Stimulated activated CD8-positive, alpha-beta memory T cell treated with anti-CD3 and anti-CD28 coated beads, Interleukin-2, amount 100 ng/mL, for 48 hours (primary cell): ENCODE measurements around the gene SUGT1.
"Not testable (repeated sequence)": the region's sequence is repeated elsewhere in the genome, so short reads cannot be mapped to it uniquely, and the experiment has no call there.

ENCODE experiments used
- DNase-seq, 2 donors: peaks; one replicate each; pipeline ENCODE4 v3.0.0-alpha.2; 2020; ENCODE audit warnings: low read depth in 2 of 2

SUGT1 gene

DNA sequence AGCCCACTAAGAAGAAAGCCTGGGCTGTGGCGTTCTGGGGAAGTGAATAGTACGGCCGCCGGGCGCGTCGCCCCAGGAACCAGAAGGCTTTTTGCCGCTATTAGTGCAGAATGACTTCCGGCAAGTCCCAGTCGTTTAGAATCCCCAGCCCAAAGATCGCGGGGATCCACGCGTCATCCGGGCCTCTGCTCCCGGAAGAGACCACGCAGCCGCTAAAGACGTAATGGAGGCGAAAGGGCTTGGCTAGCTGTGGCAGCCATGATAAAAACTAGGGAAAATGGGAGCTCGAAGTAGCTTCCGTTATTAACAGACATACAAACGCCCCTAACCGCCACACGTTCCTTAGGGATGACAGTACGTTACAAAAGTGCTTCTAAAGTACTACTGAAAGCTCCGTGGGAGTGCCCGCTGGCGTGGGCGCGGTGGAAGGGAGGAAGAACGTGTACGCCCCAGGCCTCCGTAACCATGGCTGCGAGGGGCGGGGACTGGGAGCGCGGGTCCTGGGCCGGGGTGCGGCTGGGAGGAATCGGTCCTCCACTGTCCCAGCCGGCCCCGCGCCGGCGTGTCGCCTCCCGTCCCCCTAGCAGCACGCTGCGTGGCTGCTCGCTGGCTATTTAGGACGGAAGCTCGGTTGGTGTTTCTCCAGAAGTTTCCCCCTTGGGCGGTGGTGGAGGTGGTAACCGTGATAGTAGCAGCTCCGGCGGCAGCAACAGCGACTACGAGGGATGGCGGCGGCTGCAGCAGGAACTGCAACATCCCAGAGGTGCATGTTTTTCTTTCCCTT lies at the start of gene SUGT1:
TSS of gene SUGT1 (plus strand) at position 641 of the 784 bp plus-strand sequence. CDS start at position 726, 85 bp downstream.
- DNase-seq: peak; percentile 91 to 94

DNA sequence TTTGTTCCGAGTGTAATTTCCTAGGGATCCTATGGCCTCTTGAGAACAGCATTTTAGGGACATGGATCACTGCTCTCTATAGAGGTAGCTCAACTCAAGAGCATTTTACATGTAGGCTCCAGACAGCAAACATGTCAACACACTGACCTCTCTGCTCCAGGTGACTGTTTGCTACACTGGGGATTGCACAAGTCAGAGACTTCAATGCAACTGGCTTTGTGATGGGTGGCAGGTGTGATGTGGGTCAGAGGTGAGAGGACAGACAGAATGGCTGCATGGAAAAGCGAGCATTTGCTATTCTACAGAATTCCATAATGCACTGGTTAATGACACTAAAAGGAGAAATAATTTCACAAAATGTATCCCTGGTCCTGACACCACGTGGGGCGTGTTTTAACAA lies 49.3 kb upstream of the SUGT1 start:
- not testable (repeated sequence) for DNase-seq

DNA sequence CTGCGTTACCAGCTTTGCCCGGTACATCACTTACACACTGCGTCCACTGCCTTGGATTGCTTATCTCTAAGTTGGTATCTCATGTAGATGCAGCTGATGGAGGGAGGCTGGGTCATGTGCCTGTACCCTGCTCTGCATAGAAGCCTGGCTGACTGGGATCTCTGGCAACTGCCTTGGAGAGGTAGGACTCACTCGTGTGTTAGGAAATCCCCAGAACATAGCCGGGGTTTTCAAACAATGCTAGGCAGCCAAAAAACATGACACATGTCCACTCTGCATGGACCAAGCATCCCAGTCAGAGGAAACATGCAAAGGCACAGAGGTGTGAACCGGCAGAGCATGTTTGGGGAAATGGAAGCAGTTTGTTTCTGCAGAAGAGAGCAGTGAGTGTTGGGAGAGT lies 46.5 kb upstream of the SUGT1 start:
- DNase-seq: not testable (repeated sequence)

DNA sequence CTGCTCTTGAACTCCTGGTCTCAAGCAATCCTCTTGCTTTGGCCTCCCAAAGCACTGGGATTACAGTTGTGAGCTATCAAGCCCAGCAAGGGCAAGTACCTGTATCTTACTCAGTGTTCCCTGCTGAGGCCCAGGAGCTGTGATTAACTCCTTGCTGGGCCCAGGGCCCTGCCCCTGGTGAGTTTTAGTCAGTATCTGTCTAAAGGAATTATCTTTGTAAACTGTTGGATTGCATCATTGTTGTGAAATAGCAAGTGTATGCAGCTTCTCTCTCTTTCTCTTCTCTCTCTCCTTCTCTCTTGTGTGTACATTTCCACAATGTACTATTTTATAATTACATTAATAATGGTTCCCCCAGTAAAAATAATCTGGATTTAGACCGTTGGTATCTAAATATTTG lies 45.8 kb upstream of the SUGT1 start:
- not testable (repeated sequence) for DNase-seq

DNA sequence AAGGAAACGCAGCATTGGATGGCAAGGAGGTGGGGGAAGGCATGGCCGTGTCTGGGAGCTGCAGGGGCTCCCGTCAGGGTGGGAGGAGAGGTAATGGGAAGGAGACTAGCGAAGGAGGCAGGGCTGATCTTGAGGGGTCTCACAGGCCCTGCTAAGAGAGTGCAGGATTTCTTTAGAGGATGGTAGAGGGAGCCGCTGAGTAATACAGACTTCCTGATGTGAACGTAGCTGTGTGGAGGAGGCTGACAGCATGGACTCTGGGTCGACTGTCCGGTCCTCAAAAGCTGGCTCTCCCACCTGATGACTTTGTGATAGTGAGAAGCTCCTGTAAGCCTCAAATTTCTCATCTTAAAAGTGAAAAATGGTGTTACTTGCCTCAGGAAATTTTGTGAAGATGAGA lies 44.5 kb upstream of the SUGT1 start:
- DNase-seq: not testable (repeated sequence)

DNA sequence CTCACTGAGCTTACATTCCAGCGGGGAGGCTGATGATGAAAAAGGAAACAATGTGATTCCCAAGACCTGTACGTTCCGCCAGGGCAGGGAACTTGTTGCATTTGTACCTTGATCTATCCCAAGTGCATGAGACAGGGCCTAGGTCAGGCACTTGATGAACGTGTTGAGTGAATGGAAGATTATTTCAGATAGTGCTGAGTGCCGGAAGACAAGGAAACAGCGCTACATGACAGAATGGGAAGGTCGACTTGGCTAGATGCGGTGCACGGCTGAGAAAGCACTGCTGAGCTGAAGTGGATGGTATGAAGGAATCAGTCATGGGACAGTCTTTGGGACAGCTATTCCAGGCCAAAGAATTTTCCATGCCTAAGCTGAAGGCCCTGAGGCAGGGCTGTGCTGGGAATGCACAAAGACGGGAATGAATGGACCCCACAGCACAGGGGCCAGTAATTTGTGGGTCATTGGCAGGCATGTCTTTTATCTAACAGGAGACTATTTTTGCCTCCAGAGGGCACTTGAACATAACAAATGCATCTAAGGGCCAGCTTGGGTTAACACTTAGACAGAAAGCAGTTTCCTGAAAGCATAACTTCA lies 43.5 kb upstream of the SUGT1 start:
- not testable (repeated sequence) for DNase-seq

DNA sequence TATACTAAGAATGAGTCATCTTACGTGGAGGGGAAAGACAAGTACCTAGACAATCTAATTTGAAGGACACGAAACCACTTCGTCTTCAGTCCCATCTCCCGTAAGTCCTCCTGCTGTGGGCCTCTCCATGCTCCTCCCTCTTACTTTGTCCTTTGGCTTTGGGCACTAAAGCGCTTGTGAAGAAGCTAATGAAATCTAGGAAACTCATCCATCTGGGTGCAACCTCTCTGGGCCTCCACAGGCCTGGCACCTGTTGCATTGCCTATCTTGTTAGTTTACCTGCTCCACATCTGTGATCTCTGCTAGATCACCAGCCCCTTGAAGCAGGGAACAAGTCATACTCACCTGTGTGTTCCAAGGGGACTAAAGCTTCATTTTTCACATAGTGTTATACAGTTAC lies 42.5 kb upstream of the SUGT1 start:
- not testable (repeated sequence) for DNase-seq

DNA sequence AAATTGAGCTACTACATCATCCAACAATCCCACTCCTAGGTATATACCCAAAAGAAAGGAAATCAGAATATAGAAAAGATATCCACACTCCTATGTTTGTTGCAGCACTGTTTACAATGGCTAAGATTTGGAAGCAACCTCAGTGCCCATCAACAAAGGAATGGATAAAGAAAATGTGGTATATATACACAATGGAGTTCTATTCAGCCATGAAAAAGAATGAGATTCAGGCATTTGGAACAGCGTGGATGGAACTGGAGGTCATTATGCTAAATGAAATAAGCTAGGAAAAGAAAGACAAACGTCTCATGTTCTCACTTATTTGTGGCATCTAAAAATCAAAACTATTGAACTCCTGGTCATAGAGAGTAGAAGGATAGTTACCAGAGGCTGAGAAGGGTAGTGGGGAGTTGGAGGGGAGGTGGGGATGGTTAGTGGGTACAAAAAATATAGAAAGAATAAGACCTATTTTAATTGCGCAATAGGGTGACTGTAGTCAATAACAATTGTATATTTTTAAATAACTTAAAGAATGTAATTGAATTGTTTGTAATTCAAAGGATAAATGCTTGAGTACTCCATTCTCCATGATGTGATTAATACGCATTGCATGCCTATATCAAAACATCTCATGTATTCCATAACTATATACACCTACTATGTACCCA lies 37.4 kb upstream of the SUGT1 start:
- no peak for DNase-seq

DNA sequence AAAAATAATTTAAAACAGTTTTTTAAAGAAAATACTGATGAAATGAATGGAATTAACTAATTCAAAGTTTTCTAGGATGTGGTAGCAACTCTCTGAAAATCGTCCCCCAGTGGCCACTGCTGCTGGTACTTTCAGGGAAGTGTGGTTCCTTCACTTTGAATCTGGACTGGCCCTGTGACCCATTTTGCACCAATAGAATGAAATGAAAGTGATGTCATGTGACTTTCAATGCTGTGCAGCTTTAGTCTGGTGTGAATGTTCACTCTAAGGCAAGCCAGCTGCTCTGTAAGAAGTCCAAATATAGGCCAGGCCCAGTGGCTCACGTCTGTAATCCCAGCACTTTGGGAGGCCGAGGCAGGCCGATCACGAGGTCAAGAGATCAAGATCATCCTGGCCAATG lies 36.8 kb upstream of the SUGT1 start:
- no peak for DNase-seq

DNA sequence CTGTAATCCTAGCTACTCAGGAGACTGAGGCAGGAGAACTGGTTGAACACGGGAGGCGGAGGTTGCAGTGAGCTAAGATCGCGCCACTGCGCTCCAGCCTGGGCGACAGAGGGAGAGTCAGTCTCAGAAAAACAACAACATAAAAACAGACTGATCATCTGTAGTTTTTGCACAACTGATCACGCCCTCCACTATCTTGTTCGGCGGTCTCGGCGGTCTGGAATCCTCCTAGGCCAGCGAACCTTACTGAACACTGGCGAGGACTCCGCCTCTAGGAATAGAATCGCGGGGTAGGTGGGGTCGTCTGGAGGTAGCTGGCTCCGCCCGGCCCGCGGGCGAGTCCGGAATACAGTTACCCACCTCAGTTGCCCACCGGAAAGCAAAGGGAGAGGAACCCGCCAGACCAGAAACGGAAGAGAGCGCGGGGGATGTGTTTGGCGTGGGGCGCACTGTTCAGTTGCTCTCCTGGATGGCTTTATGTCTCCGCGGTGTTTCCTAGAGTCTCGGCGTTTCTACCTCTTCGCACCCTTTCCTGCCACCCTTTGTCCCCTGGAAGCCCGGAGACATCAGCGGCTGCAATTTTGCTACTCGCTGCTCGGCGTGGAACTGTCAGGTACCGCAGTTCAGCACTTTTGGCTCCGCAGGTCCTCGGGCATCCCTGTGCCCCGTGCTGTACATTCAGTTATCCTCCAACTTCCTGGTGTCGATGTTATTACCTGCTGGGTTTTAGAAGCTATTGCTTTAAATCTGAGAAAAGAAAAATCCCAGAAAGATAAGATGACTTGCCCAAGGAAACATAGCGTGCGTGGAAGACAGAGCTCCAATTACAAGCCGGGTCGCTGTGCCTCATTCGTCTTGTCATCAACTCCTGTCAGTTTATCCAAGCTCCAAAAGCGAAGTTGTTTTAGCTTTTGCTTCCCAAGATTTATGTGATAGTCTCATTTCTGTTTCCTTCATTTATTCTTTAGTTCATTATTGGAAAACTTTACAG lies 35.3 kb upstream of the SUGT1 start:
- peak; percentile 74 to 79 for DNase-seq

DNA sequence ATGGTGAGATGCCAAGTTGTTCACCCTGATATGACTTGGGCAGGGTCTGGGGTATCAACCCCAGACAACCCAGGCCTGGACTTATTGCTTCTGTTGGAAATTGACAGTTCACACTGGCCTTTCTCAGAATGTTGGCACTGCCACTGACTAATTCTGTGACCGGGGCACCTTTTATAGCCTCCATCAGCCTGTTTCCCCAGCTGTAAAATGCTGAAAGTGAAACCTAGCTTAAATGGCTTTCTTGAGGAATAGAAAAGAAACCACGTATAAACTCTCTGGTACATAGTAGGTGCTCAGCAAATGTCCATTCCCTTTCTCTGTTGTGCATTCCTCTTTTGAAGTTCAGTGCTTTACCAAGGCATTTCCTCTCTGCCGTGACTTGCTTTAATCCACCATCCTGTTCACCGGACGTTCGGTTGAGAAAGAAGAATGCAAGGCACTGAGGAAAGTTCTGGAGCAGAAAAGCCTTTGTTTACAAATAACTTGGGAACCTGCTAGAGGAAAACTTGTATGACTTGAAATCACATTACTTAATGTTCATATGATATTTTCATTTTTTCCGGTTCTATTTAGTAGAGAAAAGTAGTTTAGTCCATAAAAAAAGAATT lies 21.4 kb upstream of the SUGT1 start:
- DNase-seq: not testable (repeated sequence)

DNA sequence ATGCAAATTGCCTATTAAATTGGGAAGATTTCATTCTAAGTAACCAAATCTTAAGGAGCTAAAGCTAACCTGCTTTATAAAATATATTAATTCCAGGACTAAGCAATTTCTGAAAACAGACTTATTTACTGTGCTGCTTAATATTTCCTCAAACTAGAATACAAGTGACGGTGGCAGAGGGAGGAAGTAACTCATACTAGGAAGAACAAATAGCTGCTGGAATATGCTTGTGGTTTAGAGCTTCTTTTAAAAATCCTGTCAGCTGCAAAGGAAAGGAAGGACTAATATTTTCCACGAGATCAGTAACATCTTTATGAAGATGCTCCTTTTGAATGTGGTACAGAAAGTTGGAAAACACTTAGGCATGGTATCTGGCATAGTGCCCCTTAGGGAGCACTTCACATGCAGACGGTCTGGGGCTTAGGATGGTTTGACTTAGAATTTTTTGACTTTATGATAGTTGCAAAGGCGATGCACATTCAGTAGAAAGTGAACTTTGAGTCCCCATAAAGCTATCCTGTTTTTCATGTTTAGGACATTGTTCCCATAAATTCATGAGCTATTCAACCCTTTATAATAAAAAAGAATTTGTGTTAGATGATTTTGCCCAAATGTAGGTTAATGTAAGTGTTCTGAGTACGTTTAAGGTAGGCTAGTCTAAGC lies 13.8 kb upstream of the SUGT1 start:
- no peak for DNase-seq

DNA sequence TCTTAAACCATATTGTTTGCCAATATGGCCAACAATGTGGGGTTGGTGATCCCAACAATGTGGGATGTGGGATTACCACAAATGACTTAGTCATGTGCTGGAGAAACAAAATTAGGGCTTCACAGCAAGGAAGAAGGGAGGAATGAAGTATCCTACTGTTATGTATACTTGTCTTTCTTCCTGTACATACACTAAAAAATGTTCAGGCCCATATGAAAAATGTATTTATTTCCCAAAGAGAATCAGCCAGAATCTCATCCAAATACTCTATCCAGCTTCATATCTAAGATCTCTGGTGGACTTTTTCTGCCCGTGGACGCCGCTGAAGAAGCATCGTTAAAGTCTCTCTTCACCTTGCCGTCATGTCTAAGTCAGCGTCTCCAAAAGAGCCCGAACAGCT lies 10.5 kb upstream of the SUGT1 start, which contains the start of gene HNRNPA1L2:
TSS of gene HNRNPA1L2 (plus strand) at position 301 of the 400 bp plus-strand sequence. CDS start at position 363, 62 bp downstream.
- no peak for DNase-seq

DNA sequence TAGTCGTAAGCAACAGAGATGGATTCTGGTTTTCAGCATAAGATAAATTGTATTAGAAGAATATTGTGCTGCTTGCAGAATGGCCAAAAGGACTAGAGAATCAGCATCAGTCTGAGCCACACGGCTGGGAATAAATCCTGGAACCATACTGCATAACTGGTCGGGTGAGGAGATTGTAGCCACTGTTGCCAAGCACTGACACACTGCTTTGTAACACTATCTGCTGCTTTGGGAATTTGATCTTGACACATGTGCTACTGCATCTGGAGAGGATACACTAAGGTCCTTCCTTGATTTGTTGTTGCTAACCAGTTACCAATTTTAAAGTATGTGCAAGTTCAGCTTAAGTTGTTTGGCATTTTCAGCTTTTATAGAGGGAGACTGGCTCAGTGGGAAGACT lies 8.5 kb upstream of the SUGT1 start:
- no peak for DNase-seq

DNA sequence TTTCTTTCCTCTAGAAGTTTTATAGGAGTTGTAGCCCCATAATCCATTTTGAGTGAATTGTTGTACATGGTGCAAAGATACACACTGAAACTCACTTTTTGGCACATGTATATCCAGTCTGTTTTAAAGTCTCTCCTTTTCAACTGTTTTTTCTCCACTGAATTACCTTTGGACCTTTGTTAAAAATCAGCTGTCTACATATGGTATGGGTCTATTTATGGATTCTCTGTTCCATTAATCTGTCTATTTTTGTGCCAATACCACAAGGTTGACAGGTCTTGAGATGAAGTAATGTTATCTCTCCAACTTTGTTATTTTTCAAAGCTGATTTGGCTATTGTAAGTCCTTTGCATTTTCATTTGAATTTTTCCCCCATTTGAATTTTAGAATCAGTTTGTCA lies 5.7 kb upstream of the SUGT1 start:
- DNase-seq: no peak

DNA sequence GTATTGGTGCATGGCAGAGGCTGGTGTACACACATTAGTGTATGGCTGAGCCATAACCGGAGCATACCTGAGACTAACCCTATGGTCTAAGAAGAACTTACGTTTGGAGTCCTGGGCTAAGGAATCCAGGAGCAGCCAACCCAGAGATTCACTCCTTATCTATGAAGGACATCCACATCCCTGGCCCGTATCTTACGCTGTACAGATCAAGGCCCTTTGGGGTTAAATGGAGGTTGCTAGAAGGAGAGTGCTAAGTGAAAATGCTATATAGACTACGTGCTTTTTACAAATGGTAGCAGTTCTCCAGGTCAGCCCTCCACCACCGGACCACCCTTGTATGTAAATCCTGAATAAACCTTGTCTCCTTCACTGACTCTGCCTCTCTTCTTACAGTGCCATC lies 1.9 kb upstream of the SUGT1 start:
- no peak for DNase-seq

DNA sequence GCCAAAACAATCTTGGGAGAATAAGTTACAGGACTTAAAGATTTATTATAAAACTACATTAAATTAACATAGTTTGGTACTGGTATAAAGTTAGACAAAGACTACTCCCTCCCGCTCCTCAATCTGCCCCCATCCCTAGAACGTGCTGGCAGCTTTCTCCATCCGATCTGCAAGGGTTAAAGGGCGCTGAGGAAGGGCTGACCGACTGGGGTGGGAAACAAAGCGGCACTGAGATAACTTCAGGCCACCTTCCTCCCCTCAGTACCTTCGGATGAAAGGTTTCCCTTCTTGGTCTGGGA lies 790 bp upstream of the SUGT1 start:
- no peak for DNase-seq

DNA sequence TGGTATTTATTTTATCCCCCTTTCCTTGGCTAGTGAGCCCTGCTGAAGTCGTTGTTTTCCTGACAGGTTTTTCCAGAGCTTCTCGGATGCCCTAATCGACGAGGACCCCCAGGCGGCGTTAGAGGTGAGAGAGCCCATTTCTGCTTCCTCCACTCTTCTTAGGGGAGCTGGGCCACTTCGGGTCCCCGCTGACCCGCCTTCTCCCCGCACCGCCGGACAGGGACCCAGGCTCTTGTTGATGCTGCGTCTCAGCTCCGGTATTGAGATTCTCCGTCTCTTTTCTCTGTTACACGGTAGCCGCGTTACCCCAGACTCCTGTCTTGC lies 306 bp downstream of the SUGT1 start:
- peak in 1 of 2 donors; percentile 29 for DNase-seq

DNA sequence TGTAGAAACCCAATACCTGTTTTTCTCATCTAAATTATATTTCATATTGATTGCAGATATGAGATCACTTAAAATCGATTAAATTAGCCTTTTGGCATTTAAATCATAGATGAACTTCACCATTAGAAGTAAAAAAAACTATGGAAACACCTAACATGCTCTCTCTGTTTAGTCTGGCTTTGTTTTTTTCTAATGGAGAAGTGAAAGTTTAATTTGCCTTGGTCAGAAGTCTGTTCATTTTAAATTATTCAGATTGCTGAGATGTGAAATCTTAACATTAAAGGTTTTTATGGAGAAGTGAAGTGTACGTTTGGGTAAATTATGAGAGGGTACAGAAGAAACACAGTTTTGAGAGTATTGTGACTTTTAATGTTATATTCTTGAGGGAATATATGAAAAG lies 6.7 kb downstream of the SUGT1 start:
- no peak for DNase-seq

DNA sequence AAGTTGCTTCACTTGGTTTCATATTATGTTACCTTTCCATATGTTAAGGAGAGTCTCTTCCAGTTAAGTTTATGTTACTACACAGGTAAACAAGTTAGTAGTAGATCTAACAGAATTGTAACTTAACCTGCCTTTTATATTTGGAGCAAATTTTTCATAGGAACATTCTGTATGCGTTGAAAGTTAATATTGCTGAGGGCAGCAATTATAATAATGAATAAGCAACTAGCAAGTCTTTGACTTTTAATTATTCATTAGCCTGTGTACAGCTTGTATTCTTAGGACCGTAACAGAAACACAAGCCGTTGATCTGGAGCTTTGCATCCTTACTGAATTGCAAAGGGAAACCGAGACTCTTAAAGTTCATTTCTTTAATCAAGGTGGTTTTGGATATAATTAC lies 11.6 kb downstream of the SUGT1 start:
- no peak for DNase-seq

DNA sequence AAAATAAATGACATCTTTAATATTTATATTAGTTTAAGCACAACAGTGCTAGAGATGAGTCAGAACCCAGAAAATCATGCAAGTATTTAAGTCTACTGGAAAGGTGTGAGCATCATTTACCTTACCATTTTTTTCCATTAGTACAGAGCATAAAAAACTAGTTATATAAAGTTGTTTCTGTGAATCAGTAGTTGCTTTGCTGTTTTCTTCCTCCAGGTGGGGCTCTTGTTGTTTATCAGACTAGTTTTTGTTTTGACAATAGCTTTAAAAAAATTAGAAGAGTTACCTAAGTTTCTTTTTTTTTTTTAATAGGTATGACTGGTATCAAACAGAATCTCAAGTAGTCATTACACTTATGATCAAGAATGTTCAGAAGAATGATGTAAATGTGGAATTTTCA lies 12.7 kb downstream of the SUGT1 start:
- no peak for DNase-seq
